Osteocyte (in vitro differentiated cells): ENCODE data around the gene TEAD3. TPM values are rescaled to one million over a fixed set of nuclear protein-coding genes. Genes with fewer than 3 reads are reported as not detected.

Source experiments
- DNase-seq: peaks from one replicate; pipeline ENCODE4 v3.0.0; 2021; ENCODE audit warnings: mixed read lengths; ENCODE audit not compliant: unreplicated experiment; ENCODE audit errors: extremely low spot score
- H3K27ac Mint-ChIP-seq: one replicate; pipeline ENCODE4 v1.8.0; 2021; ENCODE audit warnings: mild to moderate bottlenecking, mixed read lengths; ENCODE audit not compliant: unreplicated experiment
- H3K27me3 Mint-ChIP-seq: one replicate; pipeline ENCODE4 v1.8.0; 2021; ENCODE audit warnings: mixed read lengths; ENCODE audit not compliant: unreplicated experiment
- H3K36me3 Mint-ChIP-seq: one replicate; pipeline ENCODE4 v1.8.0; 2021; ENCODE audit warnings: mixed read lengths; ENCODE audit not compliant: unreplicated experiment
- H3K4me1 Mint-ChIP-seq: one replicate; pipeline ENCODE4 v1.8.0; 2021; ENCODE audit warnings: mixed read lengths; ENCODE audit not compliant: unreplicated experiment
- H3K4me3 Mint-ChIP-seq: one replicate; pipeline ENCODE4 v1.8.0; 2021; ENCODE audit warnings: mild to moderate bottlenecking, moderate library complexity, mixed read lengths; ENCODE audit not compliant: unreplicated experiment
- H3K9me3 Mint-ChIP-seq: one replicate; pipeline ENCODE4 v1.8.0; 2021; ENCODE audit warnings: mixed read lengths; ENCODE audit not compliant: unreplicated experiment
- CTCF ChIP-seq: fragments of 200-600 bp; sonication (generic); IDR thresholded peaks from 2 replicates; pipeline ENCODE4 v1.5.0; 2021; ENCODE audit warnings: antibody characterized with exemption, mild to moderate bottlenecking, moderate library complexity
- total RNA-seq: library from RNA; stranded (reverse); gene quantifications from 2 replicates; pipeline ENCODE4 v1.2.1, GENCODE V29; 2021

Gene TEAD3
- total RNA-seq, 1 donor from 2014 or later, result 44.8 TPM

- Mint-ChIP-seq H3K9me3 (no peaks in the 10 kb centered on the region), H3K27me3 (no peaks in the 10 kb centered on the region), H3K4me3 (no peak overlapping the region), H3K4me1 (peaks cover 74% of the 10 kb centered on the region), H3K36me3 (no peaks in the 10 kb centered on the region), H3K27ac (peak overlapping the region; percentile 84)
- DNase-seq, result no peak
- no peak for TF ChIP-seq CTCF
Observed at GRCh38 chr6:35492258-35492973, 4.5 kb downstream of the TEAD3 start.

GRCh38 chr6:35491558-35492257 is 5.2 kb downstream of the TEAD3 start:
- Mint-ChIP-seq H3K27me3 (no peaks in the 10 kb centered on the region), H3K4me1 (peaks cover 80% of the 10 kb centered on the region), H3K36me3 (no peaks in the 10 kb centered on the region), H3K4me3 (peak overlapping the region; percentile 52), H3K27ac (peak overlapping the region; percentile 92), H3K9me3 (no peaks in the 10 kb centered on the region)
- DNase-seq, result no peak
- TF ChIP-seq CTCF, result no peak

- peak overlapping the region; percentile 59 for H3K4me3 Mint-ChIP-seq
- H3K4me1 Mint-ChIP-seq, result peaks cover 82% of the 10 kb centered on the region
- H3K27me3 Mint-ChIP-seq, result no peaks in the 10 kb centered on the region
- no peaks in the 10 kb centered on the region for H3K9me3 Mint-ChIP-seq
- peak overlapping the region; percentile 92 for H3K27ac Mint-ChIP-seq
- no peaks in the 10 kb centered on the region for H3K36me3 Mint-ChIP-seq
- TF ChIP-seq CTCF, result no peak
- DNase-seq, result no peak
Observed at GRCh38 chr6:35490821-35491557, 5.9 kb downstream of the TEAD3 start.

GRCh38 chr6:35489995-35490791 is 6.7 kb downstream of the TEAD3 start:
- H3K4me3 Mint-ChIP-seq, result peak overlapping the region; percentile 59
- peak overlapping the region; percentile 92 for H3K27ac Mint-ChIP-seq
- DNase-seq, result no peak
- peaks cover 3% of the 10 kb centered on the region for H3K36me3 Mint-ChIP-seq
- H3K27me3 Mint-ChIP-seq, result no peaks in the 10 kb centered on the region
- TF ChIP-seq CTCF, result no peak
- H3K4me1 Mint-ChIP-seq, result peaks cover 82% of the 10 kb centered on the region
- H3K9me3 Mint-ChIP-seq, result no peaks in the 10 kb centered on the region
